ENCODE results near the gene ZDHHC13. TPM values are rescaled to one million over a fixed set of nuclear protein-coding genes. Genes with fewer than 3 reads are reported as not detected.
A peak's percentile ranks its signal among the peaks of the same experiment; 100 is the strongest.
"Not testable (repeated sequence)": the region's sequence is repeated elsewhere in the genome, so short reads cannot be mapped to it uniquely, and the experiment has no call there.

The ZDHHC13 gene
- total RNA-seq, 2 experiments from 2014 or later, result 25.1 to 27.7 TPM

DNA sequence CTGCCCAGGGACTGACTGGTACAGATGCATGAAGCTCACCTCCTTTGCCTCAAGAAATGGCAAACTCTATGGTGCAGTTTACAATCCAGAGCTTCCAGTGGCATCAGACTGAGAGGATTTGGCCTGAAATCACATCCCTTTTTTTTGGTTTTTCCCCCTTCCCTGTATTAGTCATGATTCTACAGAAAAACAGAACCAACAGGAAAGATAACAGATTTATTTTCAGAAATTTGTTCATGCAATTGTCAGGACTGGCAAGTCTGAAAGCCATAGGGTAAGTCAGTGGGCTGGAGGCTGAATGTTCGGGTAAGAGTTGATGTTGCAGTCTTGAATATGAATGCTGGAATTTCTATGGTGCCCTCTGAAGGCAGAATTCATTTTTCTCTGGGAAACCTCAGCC lies 12.0 kb upstream of the ZDHHC13 start:
- no peaks in the 10 kb centered on the region for H3K9me3 Mint-ChIP-seq
- POLR2A ChIA-PET, result no interaction called here
- peaks cover 9% of the 10 kb centered on the region for H3K27me3 Mint-ChIP-seq
- CTCF ChIA-PET, result no interaction called here
- no peak overlapping the region for H3K4me3 Mint-ChIP-seq
- no peaks in the 10 kb centered on the region for H3K4me1 Mint-ChIP-seq
- DNase-seq, result no peak
- H3K36me3 Mint-ChIP-seq (ENCODE audit: low read depth), result no peaks in the 10 kb centered on the region
- no peak overlapping the region for H3K27ac Mint-ChIP-seq

DNA sequence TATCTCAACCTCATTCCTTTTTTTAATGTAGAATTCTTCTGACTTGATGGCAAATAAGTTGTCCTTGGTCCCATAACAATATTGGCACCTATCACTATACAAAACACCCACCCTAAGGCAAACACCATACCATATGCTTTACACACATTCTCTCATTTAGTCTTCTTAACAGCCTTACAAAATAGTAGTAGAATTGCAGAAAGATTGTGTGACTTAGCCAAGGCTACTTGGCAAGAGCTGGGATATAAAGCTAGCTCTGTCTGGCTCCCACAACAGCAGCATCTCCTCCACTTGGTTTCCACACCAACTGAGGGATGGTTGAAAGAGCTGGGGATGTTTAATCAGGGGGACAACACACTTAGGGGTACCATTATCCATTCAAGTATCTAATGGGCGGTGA lies 9.8 kb upstream of the ZDHHC13 start:
- Mint-ChIP-seq H3K27me3 (peaks cover 10% of the 10 kb centered on the region), H3K9me3 (no peaks in the 10 kb centered on the region), H3K36me3 (ENCODE audit: low read depth) (no peaks in the 10 kb centered on the region), H3K4me1 (no peaks in the 10 kb centered on the region), H3K27ac (no peak overlapping the region), H3K4me3 (no peak overlapping the region)
- ChIA-PET CTCF (no interaction called here), POLR2A (no interaction called here)
- DNase-seq, result no peak

DNA sequence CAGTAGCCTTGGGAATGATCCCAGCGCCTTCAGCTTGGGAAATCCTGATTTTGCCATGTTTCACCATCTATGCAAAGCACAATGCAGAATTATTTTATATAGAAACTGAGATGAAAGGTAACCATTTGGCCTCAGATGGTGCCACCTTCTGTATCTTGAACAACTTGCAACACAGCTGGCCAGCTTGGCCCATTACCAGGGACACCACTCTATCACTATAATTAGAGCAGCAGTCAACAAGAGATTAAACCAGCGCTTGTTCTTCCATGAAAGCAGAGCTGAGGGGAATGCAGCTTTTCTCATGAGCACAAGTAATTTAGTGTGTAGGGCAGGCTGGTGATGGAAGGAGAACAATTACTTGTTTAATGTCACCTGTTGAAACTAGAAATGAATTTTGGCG lies 6.7 kb upstream of the ZDHHC13 start:
- Mint-ChIP-seq H3K4me1 (no peaks in the 10 kb centered on the region), H3K27ac (no peak overlapping the region), H3K9me3 (no peaks in the 10 kb centered on the region), H3K27me3 (peaks cover 19% of the 10 kb centered on the region), H3K4me3 (no peak overlapping the region), H3K36me3 (ENCODE audit: low read depth) (no peaks in the 10 kb centered on the region)
- POLR2A ChIA-PET, result no interaction called here
- no peak for DNase-seq
- CTCF ChIA-PET, result interaction anchor here (1.0 kb wide), 1 partner anchor 30 kb away, joined by 3 read pairs; no protein-coding TSS in a partner anchor

- POLR2A ChIA-PET, result no interaction called here
- no peaks in the 10 kb centered on the region for H3K36me3 Mint-ChIP-seq (ENCODE audit: low read depth)
- H3K4me1 Mint-ChIP-seq, result peaks cover 6% of the 10 kb centered on the region
- CTCF ChIA-PET, result no interaction called here
- no peaks in the 10 kb centered on the region for H3K9me3 Mint-ChIP-seq
- no peak overlapping the region for H3K4me3 Mint-ChIP-seq
- no peak overlapping the region for H3K27ac Mint-ChIP-seq
- peaks cover 19% of the 10 kb centered on the region for H3K27me3 Mint-ChIP-seq
- no peak for DNase-seq
Measured at GRCh38 chr11:19111809-19112208, 5.2 kb upstream of the ZDHHC13 start.

DNA sequence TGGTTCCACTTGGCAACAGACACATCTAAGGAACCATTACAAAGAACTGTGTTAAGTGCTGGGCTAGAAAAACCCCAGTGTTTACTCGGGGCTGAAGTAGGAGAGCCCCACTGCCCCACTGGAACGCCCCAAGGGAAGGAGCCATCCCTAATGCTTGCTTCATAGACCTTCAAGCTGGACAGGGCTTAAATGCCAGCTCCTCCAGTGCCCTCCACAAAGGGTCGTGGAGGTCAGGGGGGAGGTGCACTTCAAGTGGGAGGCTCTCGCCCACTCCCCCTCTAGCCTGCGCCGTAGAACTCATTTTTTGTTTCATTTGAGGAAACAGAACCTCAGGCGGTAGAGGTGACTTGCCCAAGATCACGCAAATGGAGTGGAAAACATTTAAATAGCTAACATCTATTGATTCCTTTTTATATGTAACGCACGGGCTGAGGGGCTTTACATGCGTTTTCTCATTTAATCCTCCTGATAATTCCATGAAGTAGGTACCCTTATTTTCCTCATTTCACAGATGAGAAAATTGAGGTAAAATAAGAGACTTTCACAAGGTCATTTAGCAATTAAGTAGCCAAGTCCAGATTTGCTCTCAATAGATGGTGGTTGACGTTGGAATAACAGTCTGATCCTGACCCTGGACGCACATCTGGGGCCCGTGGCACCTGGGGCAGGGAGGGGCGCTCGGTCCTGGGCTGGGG lies 545 bp upstream of the ZDHHC13 start:
- peak overlapping the region; percentile 85 for H3K4me3 Mint-ChIP-seq
- CTCF ChIA-PET, result no interaction called here
- peaks cover 21% of the 10 kb centered on the region for H3K36me3 Mint-ChIP-seq (ENCODE audit: low read depth)
- peak; percentile 10 for DNase-seq
- no peaks in the 10 kb centered on the region for H3K9me3 Mint-ChIP-seq
- H3K27ac Mint-ChIP-seq, result peak overlapping the region; percentile 92
- POLR2A ChIA-PET, result interaction anchor here (0.6 kb wide), 1 partner anchor 8 kb away, joined by 12 read pairs; no protein-coding TSS in a partner anchor
- H3K27me3 Mint-ChIP-seq, result peaks cover 16% of the 10 kb centered on the region
- peaks cover 42% of the 10 kb centered on the region for H3K4me1 Mint-ChIP-seq

GRCh38 chr11:19117760-19118097 lies 761 bp downstream of the ZDHHC13 start:
- peaks cover 7% of the 10 kb centered on the region for H3K27me3 Mint-ChIP-seq
- H3K4me3 Mint-ChIP-seq, result peak overlapping the region; percentile 85
- H3K4me1 Mint-ChIP-seq, result peaks cover 47% of the 10 kb centered on the region
- no peaks in the 10 kb centered on the region for H3K9me3 Mint-ChIP-seq
- ChIA-PET POLR2A (no interaction called here), CTCF (no interaction called here)
- H3K36me3 Mint-ChIP-seq (ENCODE audit: low read depth), result peaks cover 22% of the 10 kb centered on the region
- no peak for DNase-seq
- peak overlapping the region; percentile 73 for H3K27ac Mint-ChIP-seq

DNA sequence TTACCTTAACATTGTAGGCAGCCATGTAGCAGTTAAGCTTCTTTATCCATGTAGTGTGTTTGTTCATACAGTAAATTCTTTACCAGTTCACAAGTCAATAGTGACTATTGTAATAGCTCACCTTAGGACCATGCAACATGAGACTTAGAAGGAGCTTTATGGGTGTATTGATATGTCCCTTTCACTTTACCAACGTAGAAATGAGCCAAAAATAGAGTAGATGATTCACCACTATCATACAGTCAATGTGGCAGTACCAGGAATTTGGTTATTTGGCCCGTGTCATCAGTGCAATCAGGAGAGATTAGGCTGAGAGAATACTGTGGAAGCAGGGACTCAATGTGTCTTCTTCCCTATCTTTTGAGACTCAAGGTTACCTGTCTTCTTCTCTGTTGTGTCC lies 4.7 kb downstream of the ZDHHC13 start:
- no peak for DNase-seq
- Mint-ChIP-seq H3K4me1 (peaks cover 44% of the 10 kb centered on the region), H3K27ac (no peak overlapping the region), H3K36me3 (ENCODE audit: low read depth) (peaks cover 42% of the 10 kb centered on the region), H3K4me3 (no peak overlapping the region), H3K27me3 (no peaks in the 10 kb centered on the region), H3K9me3 (peaks cover 1% of the 10 kb centered on the region)
- CTCF ChIA-PET, result no interaction called here
- POLR2A ChIA-PET, result no interaction called here

DNA sequence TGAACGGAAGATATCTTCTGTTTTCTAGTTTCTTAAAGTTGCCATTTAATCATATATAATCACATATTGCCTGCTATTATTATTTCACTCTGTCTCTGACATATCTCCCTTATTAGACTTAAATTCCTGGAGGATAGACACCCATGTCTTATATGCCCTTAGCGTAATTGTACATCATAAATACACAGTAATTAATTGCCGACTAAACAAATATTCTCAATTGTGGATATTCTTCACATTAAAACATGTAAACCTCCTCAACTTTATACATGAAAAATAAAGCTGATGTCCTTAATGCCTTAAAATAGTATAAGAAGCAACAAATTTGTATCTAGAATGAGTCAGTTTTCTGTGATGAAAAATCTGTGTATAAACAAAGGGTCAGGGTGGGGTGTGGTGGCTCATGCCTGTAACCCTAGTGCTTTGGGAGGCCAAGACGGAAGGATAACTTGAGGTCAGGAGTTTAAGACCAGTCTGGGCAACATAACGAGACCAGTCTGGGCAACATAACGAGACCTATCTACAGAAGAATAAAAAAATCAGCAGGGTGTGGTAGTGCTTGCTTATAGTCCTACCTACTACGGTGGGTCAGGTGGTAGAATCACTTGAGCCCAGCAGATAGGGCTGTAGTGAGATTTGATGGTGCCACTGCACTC lies 6.1 kb downstream of the ZDHHC13 start:
- no peak overlapping the region for H3K4me3 Mint-ChIP-seq
- no peak overlapping the region for H3K27ac Mint-ChIP-seq
- peaks cover 9% of the 10 kb centered on the region for H3K9me3 Mint-ChIP-seq
- H3K4me1 Mint-ChIP-seq, result peaks cover 35% of the 10 kb centered on the region
- peaks cover 54% of the 10 kb centered on the region for H3K36me3 Mint-ChIP-seq (ENCODE audit: low read depth)
- DNase-seq, result no peak
- CTCF ChIA-PET, result no interaction called here
- POLR2A ChIA-PET, result no interaction called here
- no peaks in the 10 kb centered on the region for H3K27me3 Mint-ChIP-seq

DNA sequence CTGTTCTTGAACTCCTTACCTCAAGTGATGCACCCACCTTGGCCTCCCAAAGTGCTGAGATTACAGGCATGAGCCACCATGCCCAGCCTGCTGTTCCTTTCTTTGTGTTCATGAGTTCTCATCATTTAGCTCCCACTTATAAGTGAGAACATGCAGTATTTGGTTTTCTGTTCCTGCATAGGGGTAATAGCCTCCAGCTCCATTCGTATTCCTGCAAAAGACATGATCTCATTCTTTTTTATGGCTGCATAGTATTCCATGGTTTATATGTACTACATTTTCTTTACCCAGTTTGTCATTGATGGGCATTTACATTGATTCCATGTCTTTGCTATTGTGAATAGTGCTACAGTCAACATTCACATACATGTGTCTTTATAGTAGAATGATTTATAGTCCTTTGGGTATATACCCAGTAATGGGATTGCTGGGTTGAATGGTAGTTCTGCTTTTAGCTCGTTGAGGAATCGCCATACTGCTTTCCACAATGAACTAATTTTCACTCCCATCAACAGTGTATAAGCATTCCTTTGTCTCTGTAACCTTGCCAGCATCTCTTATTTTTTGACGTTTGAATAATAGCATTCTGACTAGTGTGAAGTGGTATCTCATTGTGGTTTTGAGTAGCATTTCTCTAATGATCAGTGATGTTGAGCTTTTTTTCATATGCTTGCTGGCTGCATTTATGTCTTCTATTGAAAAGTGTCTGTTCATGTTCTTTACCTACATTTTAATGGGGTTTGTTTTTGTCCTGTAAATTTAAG lies 9.8 kb downstream of the ZDHHC13 start:
- DNase-seq, H3K4me3 Mint-ChIP-seq, H3K27ac Mint-ChIP-seq, H3K27me3 Mint-ChIP-seq, H3K4me1 Mint-ChIP-seq, POLR2A ChIA-PET: not testable (repeated sequence)
- peaks cover 11% of the 10 kb centered on the region for H3K9me3 Mint-ChIP-seq
- peaks cover 61% of the 10 kb centered on the region for H3K36me3 Mint-ChIP-seq (ENCODE audit: low read depth)
- CTCF ChIA-PET, result interaction anchor here (0.6 kb wide), 1 partner anchor 580 kb away, joined by 3 read pairs; no protein-coding TSS in a partner anchor

DNA sequence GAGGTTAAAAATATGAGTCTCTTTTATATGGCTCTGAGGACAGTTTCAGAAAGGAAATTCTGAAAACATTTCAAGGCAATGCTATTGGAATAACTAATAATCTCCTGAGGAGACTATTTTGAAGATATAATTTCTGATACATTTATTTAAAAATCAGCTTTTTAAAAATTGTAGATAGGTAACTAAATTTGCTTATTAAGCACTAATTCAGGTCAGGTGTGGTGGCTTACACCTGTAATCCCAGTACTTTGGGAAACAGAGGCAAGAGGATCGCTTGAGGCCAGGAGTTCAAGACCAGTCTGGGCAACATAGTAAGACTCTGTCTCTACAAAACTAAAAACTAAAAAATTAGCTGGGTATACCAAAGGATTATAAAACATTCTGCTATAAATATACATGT lies 17.0 kb downstream of the ZDHHC13 start:
- peaks cover 27% of the 10 kb centered on the region for H3K9me3 Mint-ChIP-seq
- CTCF ChIA-PET, result no interaction called here

GRCh38 chr11:19136884-19137283 lies 19.9 kb downstream of the ZDHHC13 start:
- Mint-ChIP-seq H3K9me3 (peaks cover 25% of the 10 kb centered on the region), H3K36me3 (ENCODE audit: low read depth) (peaks cover 25% of the 10 kb centered on the region)
- CTCF ChIA-PET, POLR2A ChIA-PET, DNase-seq, H3K4me1 Mint-ChIP-seq, H3K4me3 Mint-ChIP-seq, H3K27me3 Mint-ChIP-seq, H3K27ac Mint-ChIP-seq: not testable (repeated sequence)

More for the DNA sequence above, 17.0 kb downstream of the ZDHHC13 start:
- Mint-ChIP-seq H3K36me3 (ENCODE audit: low read depth) (peaks cover 45% of the 10 kb centered on the region), H3K4me1 (no peaks in the 10 kb centered on the region), H3K27ac (no peak overlapping the region), H3K4me3 (no peak overlapping the region), H3K27me3 (no peaks in the 10 kb centered on the region)
- DNase-seq, result no peak
- POLR2A ChIA-PET, result no interaction called here

- H3K27me3 Mint-ChIP-seq, result no peaks in the 10 kb centered on the region
- no peak for DNase-seq
- H3K4me1 Mint-ChIP-seq, result no peaks in the 10 kb centered on the region
- ChIA-PET POLR2A (no interaction called here), CTCF (no interaction called here)
- peaks cover 16% of the 10 kb centered on the region for H3K36me3 Mint-ChIP-seq (ENCODE audit: low read depth)
- H3K27ac Mint-ChIP-seq, result no peak overlapping the region
- no peak overlapping the region for H3K4me3 Mint-ChIP-seq
- no peaks in the 10 kb centered on the region for H3K9me3 Mint-ChIP-seq
Measured at GRCh38 chr11:19145319-19145718, 28.4 kb downstream of the ZDHHC13 start.

DNA sequence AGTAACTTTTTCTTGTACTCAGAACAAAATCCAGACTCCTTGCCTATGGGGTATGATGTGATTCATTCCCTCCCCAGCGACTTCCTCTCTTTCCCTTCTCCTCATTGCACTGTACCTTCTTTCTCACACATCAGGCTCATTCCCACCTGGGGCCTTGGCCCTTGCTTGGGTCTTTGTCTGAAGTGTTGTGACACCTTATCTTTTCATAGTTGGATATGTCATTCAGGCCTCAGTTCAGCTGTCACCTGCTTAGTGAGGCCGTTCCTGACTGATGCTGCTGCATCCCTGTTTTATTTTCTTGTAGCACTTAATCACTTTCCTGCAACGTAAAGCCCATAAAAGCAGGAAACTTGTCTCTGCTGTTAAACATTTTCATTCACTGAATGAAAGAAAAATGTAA lies 39.9 kb downstream of the ZDHHC13 start:
- H3K36me3 Mint-ChIP-seq (ENCODE audit: low read depth), result peaks cover 55% of the 10 kb centered on the region
- no peak overlapping the region for H3K27ac Mint-ChIP-seq
- no peaks in the 10 kb centered on the region for H3K27me3 Mint-ChIP-seq
- no peaks in the 10 kb centered on the region for H3K4me1 Mint-ChIP-seq
- ChIA-PET POLR2A (no interaction called here), CTCF (no interaction called here)
- DNase-seq, result no peak
- H3K9me3 Mint-ChIP-seq, result no peaks in the 10 kb centered on the region
- H3K4me3 Mint-ChIP-seq, result no peak overlapping the region

Data from activated CD4-positive, alpha-beta T cell treated with anti-CD3 and anti-CD28 coated beads, Interleukin-2, amount 10 ng/mL, durations not matched to agents 7 days and 5 days (primary cell).